Kidney glomerular epithelial cell (primary cell): Measurements from ENCODE around the gene HSD17B4.
"Not testable (repeated sequence)": the region's sequence is repeated elsewhere in the genome, so short reads cannot be mapped to it uniquely, and the experiment has no call there.

Experiments
- DNase-seq: peaks from one replicate; lab custom pipeline; 2025; lab: John Stamatoyannopoulos, UW

The HSD17B4 gene

DNA sequence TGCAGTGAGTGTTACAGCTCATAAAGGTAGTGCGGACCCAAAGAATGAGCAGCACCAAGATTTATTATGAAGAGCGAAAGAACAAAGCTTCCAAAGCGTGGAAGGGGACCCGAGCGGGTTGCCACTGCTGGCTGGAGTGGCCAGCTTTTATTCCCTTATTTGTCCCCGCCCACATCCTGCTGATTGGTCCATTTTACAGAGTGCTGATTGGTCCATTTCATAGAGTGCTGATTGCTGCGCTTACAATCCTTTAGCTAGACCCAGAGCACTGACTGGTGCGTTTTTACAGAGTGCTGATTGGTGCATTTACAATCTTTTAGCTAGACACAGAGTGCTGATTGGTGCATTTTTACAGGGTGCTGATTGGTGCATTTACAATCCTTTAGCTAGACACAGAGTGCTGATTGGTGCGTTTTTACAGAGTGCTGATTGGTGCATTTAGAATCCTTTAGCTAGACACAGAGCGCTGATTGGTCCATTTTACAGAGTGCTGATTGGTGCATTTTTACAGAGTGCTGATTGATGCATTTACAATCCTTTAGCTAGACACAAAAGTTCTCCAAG is 19.5 kb upstream of the HSD17B4 start:
- DNase-seq = not testable (repeated sequence)

DNA sequence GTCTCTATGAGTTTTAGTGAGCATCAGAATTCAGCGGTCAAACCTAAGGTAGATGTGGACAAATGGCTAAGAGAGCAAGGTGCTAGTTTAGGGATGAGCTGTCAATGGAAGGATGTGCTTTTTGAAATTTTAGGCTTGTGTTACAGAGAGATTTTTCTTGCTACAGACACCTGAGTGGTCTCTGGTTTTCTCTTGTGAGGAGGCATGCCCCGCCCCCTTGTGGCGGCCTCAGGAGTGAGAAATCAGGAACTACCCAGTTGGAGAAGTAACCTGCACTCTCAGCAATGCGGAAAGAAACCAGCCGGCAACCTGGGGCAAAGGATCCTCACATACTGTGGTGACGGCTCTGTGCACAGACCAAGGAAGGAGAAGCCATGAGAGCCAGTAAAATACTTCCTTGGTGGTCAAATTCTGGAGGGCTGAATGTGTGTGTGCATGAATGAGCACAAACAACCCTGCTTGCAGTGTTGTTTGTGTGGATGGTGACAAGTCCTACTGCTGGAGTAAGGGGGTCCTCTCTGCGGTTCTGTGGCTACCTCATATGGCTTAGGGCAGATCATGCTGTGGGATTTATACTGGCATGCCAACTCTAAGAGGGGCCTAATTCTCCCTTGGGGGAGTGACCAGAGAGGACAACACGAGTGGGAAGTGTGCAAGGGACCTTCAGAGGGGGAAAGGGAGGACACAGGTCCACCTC is 16.7 kb upstream of the HSD17B4 start:
- DNase-seq = peak; percentile 18

DNA sequence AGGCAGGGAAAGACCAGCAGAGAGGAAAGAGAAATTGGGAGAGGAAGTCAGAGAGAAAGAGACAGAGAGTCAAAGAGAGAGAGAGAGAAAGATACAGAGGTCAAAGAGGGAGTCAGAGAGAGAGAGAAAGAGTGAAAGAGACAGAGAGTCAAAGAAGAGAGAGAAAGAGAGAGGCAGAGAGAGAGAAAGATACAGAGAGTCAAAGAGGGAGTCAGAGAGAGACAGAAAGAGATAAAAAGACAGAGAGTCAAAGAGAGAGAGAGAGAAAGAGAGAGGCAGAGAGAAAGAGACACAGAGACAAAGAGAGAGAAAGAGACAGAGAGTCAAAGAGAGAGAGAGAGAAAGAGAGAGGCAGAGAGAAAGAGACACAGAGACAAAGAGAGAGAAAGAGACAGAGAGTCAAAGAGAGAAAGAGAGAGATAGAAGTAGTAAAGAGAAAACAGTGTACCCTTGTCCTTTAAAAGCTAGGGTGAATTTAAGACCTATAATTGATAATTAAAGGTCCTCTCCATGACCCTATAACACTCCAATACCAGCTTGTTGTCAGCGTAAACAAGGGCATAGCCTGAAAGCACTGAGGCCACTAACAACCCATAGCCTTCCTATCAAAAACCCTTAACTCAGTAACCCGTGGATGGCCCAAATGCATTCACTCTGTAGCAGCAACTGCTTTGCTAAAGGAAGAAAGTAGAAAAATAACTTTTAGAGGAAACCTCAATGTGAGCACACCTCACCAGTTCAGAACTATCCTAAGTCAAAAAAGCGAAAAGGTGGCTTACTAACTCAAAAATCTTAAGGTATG is 14.3 kb upstream of the HSD17B4 start:
- DNase-seq = not testable (repeated sequence)

DNA sequence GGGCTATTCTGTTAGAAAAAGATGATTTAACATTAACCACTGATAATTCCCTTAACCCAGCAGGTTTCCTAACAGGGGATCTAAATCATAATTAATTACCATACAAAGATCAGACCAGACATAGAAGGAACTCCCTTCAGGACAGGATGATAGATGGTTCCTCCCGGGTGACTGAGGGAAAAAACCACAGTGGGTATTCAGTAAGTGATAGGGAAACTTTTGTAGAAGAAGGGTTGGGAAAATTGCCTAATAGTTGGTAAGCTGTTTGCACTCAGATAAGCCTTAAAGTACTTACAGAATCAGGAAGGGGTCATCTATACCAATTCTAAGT is 13.7 kb upstream of the HSD17B4 start:
- not testable (repeated sequence) for DNase-seq

DNA sequence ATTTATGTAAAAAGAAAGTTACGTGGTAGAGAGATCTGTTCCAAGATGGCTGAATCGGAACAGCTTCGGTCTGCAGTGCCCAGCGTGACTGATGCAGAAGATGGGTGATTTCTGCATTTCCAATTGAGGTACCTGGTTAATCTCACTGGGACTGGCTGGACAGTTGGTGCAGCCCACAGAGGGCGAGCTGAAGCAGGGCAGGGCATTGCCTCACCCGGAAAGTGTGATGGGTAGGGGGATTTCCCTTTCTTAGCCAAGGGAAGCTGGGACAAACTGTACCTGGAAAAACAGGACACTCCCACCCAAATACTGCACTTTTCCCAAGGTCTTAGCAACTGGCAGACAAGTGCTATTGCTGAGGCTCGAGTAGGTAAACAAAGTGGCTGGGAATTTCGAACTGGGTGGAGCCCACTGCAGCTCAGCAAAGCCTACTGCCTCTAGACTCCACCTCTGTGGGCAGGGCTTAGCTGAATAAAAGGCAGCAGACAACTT is 13.1 kb upstream of the HSD17B4 start:
- no peak for DNase-seq

DNA sequence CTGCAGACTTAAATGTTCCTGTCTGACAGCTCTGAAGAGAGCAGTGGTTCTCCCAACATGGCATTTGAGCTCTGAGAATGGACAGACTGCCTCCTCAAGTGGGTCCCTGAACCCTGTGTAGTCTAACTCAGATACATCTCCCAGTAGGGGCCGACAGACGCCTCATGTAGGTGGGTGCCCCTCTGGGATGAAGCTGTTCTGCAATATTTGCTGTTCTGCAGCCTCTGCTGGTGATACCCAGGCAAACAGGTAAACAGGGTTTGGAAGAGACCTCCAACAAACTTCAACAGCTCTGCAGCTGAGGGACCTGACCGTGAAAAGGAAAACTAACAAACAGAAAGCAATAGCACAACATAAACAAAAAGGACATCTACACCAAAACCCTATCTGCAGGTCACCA is 12.7 kb upstream of the HSD17B4 start:
- not testable (repeated sequence) for DNase-seq

DNA sequence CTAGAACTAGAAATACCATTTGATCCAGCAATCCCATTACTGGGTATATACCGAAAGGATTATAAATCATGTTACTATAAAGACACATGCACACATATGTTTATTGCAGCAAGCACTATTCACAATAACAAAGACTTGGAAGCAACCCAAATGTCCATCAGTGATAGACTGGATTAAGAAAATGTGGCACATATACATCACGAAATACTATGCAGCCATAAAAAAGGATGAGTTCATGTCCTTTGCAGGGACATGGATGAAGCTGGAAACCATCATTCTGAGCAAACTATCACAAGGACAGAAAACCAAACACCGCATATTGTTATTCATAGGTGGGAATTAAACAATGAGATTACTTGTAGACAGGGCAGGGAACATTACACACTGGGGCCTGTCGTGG is 7.7 kb upstream of the HSD17B4 start:
- DNase-seq = not testable (repeated sequence)

DNA sequence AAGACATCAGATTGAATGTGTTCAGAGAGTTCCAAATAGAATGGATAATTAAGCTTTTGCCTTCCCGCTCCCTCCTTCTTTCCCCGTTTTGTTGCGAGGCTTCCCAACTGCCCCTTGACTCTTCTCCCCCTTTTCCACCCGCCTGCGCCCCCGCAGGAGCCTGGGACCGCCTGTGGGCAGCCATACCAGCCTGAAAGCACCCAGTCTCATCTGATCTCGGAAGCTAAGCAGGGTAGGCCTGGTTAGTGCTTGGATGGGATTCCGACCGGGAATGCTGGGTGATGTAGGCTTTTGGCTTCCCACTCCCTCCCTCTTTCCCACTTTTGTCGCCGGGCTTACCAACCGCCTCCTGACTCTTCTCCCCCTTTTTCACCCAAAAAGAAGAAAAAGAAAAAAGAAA is 6.8 kb upstream of the HSD17B4 start:
- no peak for DNase-seq

DNA sequence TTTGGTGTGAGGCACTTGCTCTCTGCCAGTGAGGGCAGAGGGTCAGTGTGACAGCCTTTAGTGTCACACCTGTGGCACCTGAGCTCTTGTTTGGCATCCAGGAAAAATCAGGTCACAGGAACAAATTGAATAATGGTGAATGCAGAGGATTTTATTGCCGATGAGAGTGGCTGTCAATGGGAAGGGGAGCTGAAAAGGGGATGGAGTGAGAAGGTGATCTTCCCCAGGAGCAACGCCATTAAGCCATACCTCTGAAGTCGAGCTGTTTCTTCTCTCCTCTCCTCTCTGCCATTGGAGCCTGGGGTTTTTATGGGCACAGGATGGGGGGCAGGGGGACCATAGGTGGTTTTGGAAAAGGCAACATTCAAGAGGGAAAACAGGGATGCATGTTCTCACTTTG is 2.4 kb upstream of the HSD17B4 start:
- no peak for DNase-seq

DNA sequence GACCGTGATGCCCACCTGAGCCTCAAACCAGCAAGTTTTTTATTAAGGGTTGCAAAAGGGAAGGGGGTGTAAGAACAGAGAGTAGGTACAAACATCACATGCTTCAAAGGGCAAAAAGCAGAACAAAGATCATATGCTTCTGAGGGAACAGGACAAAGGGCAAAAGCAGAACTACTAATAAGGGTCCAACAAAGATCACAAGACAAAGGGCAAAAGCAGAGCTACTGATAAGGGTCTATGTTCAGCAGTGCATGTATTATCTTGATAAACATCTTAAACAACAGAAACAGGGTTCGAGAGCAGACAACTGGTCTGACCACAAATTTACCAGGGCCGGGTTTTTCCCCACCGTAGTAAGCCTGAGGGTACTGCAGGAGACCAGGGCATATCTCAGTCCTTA is 1.7 kb upstream of the HSD17B4 start:
- not testable (repeated sequence) for DNase-seq

DNA sequence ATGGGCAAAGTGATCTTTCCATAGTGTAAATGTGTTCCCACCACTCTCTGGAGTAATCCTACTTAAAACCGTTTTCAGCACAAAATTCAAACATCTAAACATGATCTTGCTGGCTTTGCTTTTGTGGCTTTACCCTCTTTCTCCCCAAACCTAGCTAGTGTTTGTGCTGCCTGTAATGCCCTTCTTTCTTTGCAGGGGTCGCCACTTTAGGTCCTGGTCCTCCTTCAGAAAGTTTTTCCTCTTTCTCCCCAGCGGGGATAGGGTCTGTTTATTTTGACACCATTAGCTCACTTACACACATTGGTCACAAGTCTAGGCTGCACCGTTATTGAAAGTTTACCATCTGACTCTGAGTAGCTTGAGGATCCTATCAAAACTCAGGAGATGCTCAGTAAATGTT is 736 bp upstream of the HSD17B4 start:
- no peak for DNase-seq

DNA sequence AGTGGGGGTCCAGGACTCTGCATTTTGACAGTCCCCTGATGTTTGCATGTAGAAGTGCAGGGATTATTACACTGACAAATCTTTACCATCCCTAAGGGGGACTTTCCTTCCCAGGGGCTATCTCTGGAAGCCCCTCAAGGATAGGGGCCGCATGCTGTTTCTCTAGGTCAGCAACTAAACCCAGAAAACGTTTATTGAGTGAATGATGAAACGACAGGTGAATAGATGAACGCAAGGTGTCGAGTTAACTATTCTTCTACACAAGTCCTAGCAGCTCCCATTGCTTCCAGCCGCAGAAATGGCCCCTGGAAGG is 281 bp upstream of the HSD17B4 start:
- no peak for DNase-seq

DNA sequence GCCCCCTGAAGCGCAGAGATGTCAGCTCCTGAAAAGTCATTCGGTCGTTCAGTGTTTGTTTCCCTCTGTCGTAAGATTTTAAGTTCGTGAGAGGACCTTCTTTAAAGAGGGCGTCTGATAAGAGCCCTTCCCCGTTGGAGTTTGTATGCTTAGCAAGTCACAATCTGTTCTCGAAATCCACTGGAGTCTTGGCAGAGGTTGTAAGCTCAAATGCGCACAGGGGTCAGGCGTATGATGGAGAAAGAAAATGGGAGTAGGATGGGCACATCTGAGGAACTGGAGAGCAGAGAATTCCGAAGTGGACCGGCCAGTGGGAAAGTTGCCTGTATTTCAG is 710 bp downstream of the HSD17B4 start:
- DNase-seq = no peak

DNA sequence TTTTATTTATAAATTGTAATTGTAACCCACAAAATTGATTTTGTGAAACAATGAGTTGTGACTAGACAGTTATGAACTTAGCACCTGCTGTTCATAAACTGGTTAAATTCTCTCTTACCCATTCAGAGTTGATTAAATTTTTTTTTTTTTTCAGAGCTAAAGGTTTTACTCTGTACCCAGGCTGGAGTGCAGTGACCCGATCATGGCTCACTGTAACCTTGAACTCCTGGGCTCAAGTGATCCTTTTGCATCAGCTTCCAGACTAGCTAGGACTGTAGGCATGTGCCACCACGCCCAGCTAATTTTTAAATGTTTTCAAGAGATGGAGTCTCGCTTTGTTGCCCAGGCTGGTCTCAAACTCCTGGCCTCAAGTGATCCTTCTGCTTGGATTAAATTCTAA is 1.9 kb downstream of the HSD17B4 start:
- DNase-seq = no peak

DNA sequence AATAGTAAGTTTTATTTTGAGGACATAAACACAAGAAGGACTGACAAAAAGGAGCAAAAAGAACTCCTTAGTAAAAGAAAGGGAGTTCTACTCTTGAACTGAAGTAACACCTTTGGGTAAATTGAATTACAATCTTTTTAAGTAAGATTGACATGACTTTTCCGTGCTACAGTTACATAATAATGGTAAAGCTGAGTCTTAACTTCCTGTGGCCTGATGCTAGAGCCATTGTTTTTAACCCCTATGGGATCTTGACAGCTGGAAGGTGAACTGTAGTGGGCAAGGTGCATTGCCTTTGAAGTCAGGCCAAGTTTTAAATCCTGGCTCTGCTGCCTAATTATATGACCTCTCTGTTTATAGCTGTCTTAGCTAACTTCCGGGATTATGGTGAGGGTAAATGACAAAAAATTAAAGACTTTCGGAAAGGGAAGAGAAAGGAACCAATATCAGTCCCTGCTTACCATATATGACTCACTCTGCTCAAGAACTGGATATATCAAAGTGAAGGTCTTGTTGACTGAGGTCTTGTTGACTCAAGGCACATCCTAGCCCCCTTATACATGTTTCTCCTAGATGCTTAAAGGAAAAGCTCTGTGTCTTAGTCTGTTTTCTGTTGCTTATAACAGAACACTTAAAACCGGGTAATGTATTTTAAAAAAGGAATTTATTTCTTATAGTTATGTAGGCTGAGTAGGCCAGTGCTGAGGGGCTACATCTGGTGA is 6.8 kb downstream of the HSD17B4 start:
- DNase-seq = no peak

DNA sequence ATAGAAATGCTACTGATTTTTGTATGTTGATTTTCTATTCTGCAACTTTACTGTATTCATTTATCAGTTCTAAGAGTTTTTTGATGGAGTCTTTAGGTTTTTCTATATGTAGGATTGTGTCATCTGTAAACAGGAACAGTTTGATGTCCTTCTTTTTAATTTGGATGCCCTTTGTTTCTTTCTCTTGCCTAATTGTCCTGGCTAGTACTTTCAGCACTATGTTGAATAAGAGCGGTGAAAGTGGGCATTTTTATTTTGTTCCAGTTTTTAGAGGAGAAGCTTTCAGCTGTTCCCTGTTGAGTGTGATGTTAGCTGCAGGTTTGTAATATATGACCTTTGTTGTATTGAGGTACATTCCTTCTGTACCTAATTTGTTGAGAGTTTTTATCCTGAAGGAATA is 13.3 kb downstream of the HSD17B4 start:
- DNase-seq = no peak

DNA sequence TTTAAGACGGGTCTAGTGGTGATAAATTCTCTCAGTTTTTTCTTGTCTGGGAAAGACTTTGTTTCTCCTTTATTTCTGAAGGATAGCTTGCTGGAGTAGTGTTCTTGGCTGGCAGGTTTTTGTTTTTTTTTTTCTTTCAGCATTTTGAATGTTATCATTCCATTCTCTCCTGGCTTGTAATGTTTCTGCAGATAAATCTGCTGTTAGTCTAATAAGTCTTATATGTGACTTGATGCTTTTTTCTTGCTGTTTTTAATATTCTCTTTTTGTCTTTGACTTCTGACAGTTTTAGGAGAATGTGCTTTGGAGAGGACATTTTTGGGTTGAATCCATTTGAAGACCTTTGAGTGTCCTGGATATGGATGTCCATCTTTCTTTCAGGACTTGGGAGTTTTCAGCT is 16.0 kb downstream of the HSD17B4 start:
- DNase-seq = no peak

DNA sequence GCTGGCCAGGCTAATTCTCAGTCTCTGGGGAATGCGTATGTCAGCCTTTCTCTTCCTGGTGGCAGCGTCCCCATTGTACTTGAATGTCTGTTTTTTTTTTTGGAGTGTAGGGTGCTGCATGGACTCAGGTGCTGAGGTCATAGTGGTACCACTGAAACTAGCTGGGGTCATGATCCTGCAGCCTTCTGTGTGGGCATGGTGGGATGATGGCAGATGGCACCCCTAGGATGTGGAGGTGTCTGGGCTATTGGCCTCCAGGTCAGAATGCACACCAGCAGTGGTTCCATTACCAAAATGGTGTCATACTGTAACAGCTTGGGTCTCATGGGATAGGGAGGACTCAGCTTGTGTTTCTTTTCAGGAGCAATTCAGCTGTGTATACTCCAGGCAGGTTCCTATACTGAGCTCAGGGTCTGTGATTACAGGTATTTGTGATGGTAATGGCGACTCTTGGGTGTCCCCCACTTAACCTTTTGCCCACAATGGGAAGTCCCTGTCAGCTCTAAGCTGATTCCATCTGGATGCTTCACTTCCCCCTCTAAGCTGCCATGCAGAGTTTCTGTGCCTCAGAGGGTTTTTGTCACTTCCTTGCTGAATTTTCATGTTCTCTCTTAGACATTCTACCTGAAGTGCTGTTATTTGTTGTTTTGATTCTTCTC is 17.9 kb downstream of the HSD17B4 start:
- DNase-seq = no peak

DNA sequence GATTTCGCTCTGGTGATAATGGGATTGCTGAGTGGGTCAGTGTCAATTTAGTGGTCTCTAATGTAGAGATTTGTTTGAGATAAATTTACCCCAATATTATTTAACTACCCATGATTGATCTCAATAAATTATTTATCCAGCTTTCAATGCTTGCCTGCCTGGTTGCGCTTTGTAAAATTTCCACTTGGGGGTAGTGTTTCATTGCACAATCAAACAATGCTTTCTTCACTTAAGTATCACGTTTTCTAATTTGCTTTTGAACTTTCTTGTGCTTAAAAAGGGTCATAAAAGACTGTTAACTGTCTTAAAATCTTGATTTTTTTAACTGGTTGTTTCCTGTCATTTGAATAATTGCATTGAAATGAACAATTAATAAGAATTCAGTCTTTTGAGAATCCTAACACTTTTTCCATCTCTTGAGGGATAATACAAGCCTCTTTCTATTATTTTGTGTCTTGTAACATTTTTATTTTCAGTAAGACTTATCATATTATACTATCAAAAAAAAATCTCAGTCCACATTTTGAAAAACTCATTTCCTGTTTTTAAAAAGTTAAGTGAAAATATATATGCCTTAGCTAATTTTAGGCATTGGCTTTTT is 18.7 kb downstream of the HSD17B4 start:
- DNase-seq = no peak

DNA sequence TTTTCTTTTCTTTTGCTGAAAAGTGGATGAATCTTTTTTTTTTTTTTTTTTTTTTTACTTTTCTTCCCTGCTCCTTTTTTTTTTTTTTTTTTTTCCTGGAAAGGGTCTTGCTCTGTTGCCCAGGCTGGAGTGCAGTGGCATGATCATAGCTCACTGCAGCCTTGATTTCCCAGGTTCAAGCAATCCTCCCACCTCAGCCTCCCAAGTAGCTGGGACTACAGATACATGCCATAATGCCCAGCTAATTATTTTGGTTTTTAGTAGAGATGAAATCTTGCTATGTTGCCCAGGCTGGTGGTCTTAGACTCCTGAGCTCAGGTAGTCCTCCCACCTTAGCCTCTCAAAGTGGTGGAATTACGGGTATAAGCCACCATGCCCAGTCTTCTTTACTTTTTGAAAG is 20.9 kb downstream of the HSD17B4 start:
- no peak for DNase-seq

DNA sequence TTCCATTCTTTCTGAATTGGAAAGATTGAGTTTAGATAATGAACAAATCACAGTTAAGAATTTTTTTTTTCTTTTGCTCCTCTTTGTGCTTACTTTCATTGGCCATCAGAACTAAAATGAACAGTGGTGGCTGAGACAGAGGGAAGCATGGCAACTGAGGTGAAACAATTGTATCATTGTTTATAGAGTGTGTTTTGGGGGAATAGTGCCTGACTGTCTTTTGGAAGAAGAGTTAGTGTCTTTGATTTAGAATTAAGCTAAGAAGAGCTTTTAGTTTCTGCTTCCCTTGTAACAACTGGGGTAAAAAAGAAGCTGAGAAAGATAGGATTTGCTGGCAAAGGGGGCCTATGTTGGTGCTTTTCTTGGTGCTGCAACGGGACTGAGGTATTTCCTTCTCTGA is 24.0 kb downstream of the HSD17B4 start:
- no peak for DNase-seq

DNA sequence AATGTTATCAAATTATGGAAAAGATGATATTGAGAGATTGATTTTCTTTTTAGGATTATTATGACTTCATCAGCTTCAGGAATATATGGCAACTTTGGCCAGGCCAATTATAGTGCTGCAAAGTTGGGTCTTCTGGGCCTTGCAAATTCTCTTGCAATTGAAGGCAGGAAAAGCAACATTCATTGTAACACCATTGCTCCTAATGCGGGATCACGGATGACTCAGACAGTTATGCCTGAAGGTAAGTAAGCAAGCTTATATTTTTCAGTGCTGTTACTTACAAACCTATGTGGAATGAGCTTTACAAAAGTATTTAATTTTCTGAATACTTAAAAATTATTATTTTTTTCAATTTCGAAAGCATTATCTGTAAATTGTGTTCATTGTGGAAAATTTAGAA is 26.5 kb downstream of the HSD17B4 start:
- DNase-seq = no peak
